GM12875 (cell line): ENCODE data around the gene PDLIM1.
A peak's percentile ranks its signal among the peaks of the same experiment; 100 is the strongest.
"Not testable (repeated sequence)": the region's sequence is repeated elsewhere in the genome, so short reads cannot be mapped to it uniquely, and the experiment has no call there.

Source experiments
- H3K4me3 ChIP-seq: one replicate; pipeline ENCODE4 v1.5.1; 2011; ENCODE audit warnings: low read depth, low read length, control low read depth
- CTCF ChIP-seq: IDR thresholded peaks from 2 replicates; pipeline ENCODE4 v1.5.1; 2011; ENCODE audit warnings: low read depth, mild to moderate bottlenecking, control low read depth, inconsistent platforms, low read length, moderate library complexity, borderline replicate concordance; ENCODE audit not compliant: insufficient read depth

Gene PDLIM1

GRCh38 chr10:95209509-95210127, 81.2 kb downstream of the PDLIM1 start:
- TF ChIP-seq CTCF = no peak
- H3K4me3 ChIP-seq = no peak overlapping the region

GRCh38 chr10:95208702-95209391, 82.0 kb downstream of the PDLIM1 start:
- H3K4me3 ChIP-seq = no peak overlapping the region
- no peak for TF ChIP-seq CTCF

- not testable (repeated sequence) for H3K4me3 ChIP-seq
Observed at GRCh38 chr10:95202865-95203264, 87.9 kb downstream of the PDLIM1 start.

GRCh38 chr10:95201736-95202135, 89.1 kb downstream of the PDLIM1 start:
- TF ChIP-seq CTCF = peak; percentile 17; the same call in 1 of the 2 replicates
- no peak overlapping the region for H3K4me3 ChIP-seq

GRCh38 chr10:95196046-95196445, 94.8 kb downstream of the PDLIM1 start:
- no peak overlapping the region for H3K4me3 ChIP-seq
- TF ChIP-seq CTCF = no peak

GRCh38 chr10:95193944-95194343, 96.9 kb downstream of the PDLIM1 start, which contains the start of gene ACSM6:
ACSM6 (plus strand) TSS chr10:95194238; CDS start chr10:95194486, 248 bp downstream.
- TF ChIP-seq CTCF = no peak
- H3K4me3 ChIP-seq = no peak within 1 kb of the TSS

- H3K4me3 ChIP-seq = no peak overlapping the region
- TF ChIP-seq CTCF = no peak
Observed at GRCh38 chr10:95188593-95188992, 102.2 kb downstream of the PDLIM1 start.
